GM12892 (cell line): ENCODE measurements around the gene PEAK1.

ENCODE experiments used
- POLR2A ChIP-seq: IDR thresholded peaks from 2 replicates; pipeline ENCODE4 v1.6.1; 2011; ENCODE audit warnings: low read depth, low read length, control low read depth
- POLR2AphosphoS5 ChIP-seq: IDR thresholded peaks from 2 replicates; pipeline ENCODE4 v1.6.1; 2011; ENCODE audit warnings: low read depth, low read length, control low read depth

DNA sequence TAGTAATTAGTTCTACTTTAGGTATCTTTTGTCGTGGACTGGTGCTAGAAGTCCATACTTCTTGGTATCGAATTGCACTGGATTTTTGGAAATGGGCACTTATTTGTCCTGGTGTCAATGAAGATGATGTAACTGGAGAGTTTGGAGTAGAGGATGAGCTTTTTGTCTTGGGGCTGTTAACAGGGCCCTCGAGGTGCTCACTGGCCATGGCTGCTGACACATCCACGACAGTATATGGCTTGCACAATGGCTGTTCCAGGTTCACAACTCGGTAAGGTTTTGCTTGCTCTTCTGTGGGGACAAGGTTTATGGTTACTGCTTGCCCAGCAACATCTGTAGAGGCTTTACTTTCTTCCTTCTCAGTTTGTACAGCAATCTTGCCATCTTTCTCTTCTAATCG lies 239.6 kb downstream of the PEAK1 start:
- TF ChIP-seq POLR2A (no peak), POLR2AphosphoS5 (no peak)
